Neuron (in vitro differentiated cells): Measurements from ENCODE around the gene POU2F2.

Experiments used
- H2AFZ ChIP-seq: one replicate; pipeline ENCODE4 v1.6.1; 2013; ENCODE audit warnings: low read depth, mild to moderate bottlenecking, inconsistent platforms, low read length, moderate library complexity
- H3K27me3 ChIP-seq: one replicate; pipeline ENCODE4 v1.6.1; 2013; ENCODE audit warnings: low read length; ENCODE audit not compliant: insufficient read depth
- H3K36me3 ChIP-seq: one replicate; pipeline ENCODE4 v1.6.1; 2013; ENCODE audit warnings: low read length; ENCODE audit not compliant: insufficient read depth
- H3K4me1 ChIP-seq: one replicate; pipeline ENCODE4 v1.6.1; 2013; ENCODE audit warnings: low read length; ENCODE audit not compliant: insufficient read depth
- H3K4me3 ChIP-seq: 2 replicates; pipeline ENCODE4 v1.5.1; 2013; ENCODE audit warnings: mild to moderate bottlenecking, low read length, moderate library complexity
- H3K9me3 ChIP-seq: one replicate; pipeline ENCODE4 v1.6.1; 2013; ENCODE audit warnings: low read length

POU2F2 gene

GRCh38 chr19:42169486-42170413 lies 37.5 kb upstream of the POU2F2 start:
- no peak overlapping the region for H3K4me3 ChIP-seq
- no peaks in the 10 kb centered on the region for H3K36me3 ChIP-seq
- H3K4me1 ChIP-seq = peaks cover 77% of the 10 kb centered on the region
- H2AFZ ChIP-seq = no peak overlapping the region
- H3K9me3 ChIP-seq = no peaks in the 10 kb centered on the region
- peaks cover 7% of the 10 kb centered on the region for H3K27me3 ChIP-seq

DNA sequence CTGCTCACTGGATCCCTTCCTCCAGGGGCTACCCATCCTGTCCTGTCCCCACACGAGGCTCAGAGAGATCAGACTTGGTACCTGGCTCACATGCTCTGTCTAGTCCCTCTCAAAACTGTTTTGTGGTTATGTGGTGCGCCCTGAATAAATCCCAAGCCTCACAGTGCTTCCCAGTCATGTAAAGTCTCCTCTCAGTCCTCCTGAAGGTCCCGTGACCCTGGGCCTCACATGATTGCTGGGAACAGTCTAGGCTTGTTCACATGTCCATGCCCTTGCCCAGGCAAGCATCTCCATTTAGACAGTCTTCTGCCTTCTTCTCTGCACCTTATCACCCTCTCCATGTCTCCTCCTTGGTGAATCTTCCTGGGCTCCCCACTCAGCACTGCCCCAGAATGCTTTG lies 36.0 kb upstream of the POU2F2 start:
- Histone ChIP-seq H3K27me3 (peaks cover 2% of the 10 kb centered on the region), H3K36me3 (no peaks in the 10 kb centered on the region), H3K4me3 (no peak overlapping the region), H3K4me1 (peaks cover 63% of the 10 kb centered on the region), H2AFZ (no peak overlapping the region), H3K9me3 (no peaks in the 10 kb centered on the region)

GRCh38 chr19:42166316-42166715 lies 34.1 kb upstream of the POU2F2 start:
- peaks cover 47% of the 10 kb centered on the region for H3K4me1 ChIP-seq
- no peaks in the 10 kb centered on the region for H3K27me3 ChIP-seq
- no peak overlapping the region for H2AFZ ChIP-seq
- H3K9me3 ChIP-seq = no peaks in the 10 kb centered on the region
- no peaks in the 10 kb centered on the region for H3K36me3 ChIP-seq
- H3K4me3 ChIP-seq = no peak overlapping the region

GRCh38 chr19:42165146-42165545 lies 32.9 kb upstream of the POU2F2 start:
- no peaks in the 10 kb centered on the region for H3K9me3 ChIP-seq
- H3K27me3 ChIP-seq = no peaks in the 10 kb centered on the region
- no peaks in the 10 kb centered on the region for H3K36me3 ChIP-seq
- peaks cover 35% of the 10 kb centered on the region for H3K4me1 ChIP-seq
- no peak overlapping the region for H3K4me3 ChIP-seq
- H2AFZ ChIP-seq = no peak overlapping the region

DNA sequence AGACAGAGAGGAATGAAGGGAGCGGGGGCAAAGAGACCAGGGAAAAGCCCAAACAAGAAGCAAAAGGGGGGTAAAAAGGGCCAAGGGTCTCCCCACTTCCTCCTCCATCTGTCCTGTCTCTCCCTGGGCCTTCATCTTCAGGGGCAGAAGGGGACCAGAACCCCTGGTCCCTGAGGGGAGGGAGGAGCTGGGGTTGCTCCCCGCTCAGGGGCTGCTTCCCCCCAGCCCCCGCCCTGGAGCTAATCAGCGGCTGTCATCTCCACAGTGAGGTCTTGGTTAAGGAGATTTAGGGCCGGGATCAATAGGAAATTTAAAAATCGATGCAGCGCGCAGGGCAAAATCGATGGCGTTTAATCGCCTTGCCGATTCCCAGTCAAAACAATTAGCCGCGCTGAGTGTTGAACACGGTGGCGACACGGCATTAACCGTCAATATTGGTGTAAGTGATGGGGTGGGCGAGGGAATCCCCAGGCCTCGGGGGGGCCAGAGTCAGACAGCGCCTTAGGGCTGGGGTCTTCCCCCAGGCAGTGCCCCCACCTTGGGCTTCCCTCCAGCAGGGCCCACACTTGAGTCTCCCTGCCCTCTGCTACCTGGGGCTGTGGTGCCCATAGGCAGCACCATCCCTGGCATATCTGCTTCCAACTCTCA lies 29.5 kb upstream of the POU2F2 start:
- Histone ChIP-seq H3K9me3 (no peaks in the 10 kb centered on the region), H2AFZ (no peak overlapping the region), H3K4me1 (peaks cover 16% of the 10 kb centered on the region), H3K4me3 (no peak overlapping the region), H3K36me3 (no peaks in the 10 kb centered on the region), H3K27me3 (no peaks in the 10 kb centered on the region)

DNA sequence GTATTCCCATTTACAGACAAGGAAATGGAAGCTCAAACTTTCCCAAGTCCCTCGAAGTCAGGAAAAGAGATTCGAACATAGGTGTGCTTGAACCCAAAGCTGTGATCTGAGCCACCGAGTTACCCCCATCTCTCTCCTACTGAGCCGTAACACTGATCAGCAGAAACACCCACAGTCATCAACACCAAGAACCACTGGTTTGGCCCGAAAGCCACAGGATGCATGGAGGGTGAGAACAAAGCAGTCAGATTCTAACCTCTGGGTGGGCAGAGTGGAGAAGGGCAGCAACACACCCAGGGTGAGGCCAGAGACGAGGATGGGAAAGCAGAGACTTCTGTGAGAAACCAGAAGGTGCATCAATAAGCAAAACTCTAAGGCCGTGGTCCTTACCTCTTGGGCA lies 27.7 kb upstream of the POU2F2 start:
- Histone ChIP-seq H3K4me3 (no peak overlapping the region), H2AFZ (no peak overlapping the region), H3K9me3 (no peaks in the 10 kb centered on the region), H3K36me3 (no peaks in the 10 kb centered on the region), H3K4me1 (peaks cover 15% of the 10 kb centered on the region), H3K27me3 (no peaks in the 10 kb centered on the region)

GRCh38 chr19:42158926-42159325 lies 26.7 kb upstream of the POU2F2 start:
- no peak overlapping the region for H3K4me3 ChIP-seq
- H3K9me3 ChIP-seq = no peaks in the 10 kb centered on the region
- H3K4me1 ChIP-seq = peaks cover 23% of the 10 kb centered on the region
- H3K27me3 ChIP-seq = no peaks in the 10 kb centered on the region
- no peaks in the 10 kb centered on the region for H3K36me3 ChIP-seq
- H2AFZ ChIP-seq = no peak overlapping the region

GRCh38 chr19:42156571-42156970 lies 24.3 kb upstream of the POU2F2 start:
- Histone ChIP-seq H2AFZ (no peak overlapping the region), H3K4me3 (no peak overlapping the region), H3K36me3 (no peaks in the 10 kb centered on the region), H3K4me1 (peaks cover 46% of the 10 kb centered on the region), H3K27me3 (no peaks in the 10 kb centered on the region), H3K9me3 (no peaks in the 10 kb centered on the region)

DNA sequence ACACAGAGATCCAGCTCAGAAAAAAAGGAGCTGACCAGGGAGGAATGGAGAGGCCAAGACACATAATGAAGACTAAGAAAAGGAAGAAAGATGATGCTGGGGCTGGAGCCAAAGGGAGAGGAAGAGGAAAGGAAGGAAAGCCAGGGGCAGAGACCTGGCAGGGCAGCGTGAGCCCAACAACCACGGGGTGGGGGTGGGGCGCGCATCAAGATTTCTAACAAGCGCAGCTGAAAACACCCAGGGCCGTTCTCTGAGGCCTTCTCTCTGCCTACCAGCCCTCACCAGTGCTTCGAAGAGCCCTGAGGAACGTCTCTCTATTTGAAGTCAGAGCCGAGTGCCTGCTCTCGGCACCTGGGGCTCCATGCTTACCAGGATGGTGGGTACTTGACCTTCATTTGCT lies 23.6 kb upstream of the POU2F2 start:
- H3K36me3 ChIP-seq = no peaks in the 10 kb centered on the region
- H2AFZ ChIP-seq = no peak overlapping the region
- no peaks in the 10 kb centered on the region for H3K9me3 ChIP-seq
- H3K27me3 ChIP-seq = no peaks in the 10 kb centered on the region
- H3K4me1 ChIP-seq = peaks cover 53% of the 10 kb centered on the region
- no peak overlapping the region for H3K4me3 ChIP-seq

DNA sequence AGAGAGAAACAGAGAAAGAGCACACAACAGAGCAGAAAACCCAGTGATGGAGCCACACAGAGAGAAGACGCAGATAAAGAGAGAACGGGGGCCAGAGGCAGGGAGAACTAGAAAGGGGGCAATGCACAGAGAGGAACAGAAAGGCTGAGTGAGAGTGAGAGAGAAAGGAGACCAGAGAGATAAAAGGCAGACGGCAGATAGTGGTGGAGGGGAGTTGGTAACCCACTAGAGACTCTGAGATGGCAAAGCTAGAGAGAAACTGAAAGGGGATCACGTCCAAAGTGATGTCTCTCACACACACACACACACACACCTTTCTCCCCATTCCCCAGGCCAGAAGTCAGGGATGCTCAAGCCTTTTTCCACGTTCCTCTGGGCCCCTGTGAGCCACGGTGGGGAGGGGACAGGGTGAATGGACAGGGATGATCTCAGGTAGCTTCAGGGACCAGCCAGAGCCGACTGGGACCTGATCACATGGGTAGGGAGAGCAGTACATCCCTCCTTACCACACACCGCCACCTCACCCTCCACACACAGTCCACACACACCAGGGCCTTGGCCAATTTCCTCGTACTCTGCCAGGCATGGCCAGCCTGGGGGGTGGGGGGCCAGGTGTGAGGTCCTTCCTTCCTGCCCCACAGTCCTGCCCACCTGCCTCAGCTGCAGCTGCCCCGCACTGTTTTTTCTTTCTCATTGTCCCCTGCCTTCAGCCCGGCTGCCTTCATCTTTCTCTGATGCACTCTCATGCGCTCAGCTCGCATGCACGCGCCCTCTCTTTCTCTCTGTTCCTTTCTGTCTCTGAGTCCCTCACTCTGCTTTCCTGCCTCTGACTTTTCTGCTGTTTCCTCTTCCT lies 22.5 kb upstream of the POU2F2 start:
- Histone ChIP-seq H3K9me3 (no peaks in the 10 kb centered on the region), H2AFZ (no peak overlapping the region), H3K27me3 (no peaks in the 10 kb centered on the region), H3K4me1 (peaks cover 60% of the 10 kb centered on the region), H3K4me3 (no peak overlapping the region), H3K36me3 (no peaks in the 10 kb centered on the region)

DNA sequence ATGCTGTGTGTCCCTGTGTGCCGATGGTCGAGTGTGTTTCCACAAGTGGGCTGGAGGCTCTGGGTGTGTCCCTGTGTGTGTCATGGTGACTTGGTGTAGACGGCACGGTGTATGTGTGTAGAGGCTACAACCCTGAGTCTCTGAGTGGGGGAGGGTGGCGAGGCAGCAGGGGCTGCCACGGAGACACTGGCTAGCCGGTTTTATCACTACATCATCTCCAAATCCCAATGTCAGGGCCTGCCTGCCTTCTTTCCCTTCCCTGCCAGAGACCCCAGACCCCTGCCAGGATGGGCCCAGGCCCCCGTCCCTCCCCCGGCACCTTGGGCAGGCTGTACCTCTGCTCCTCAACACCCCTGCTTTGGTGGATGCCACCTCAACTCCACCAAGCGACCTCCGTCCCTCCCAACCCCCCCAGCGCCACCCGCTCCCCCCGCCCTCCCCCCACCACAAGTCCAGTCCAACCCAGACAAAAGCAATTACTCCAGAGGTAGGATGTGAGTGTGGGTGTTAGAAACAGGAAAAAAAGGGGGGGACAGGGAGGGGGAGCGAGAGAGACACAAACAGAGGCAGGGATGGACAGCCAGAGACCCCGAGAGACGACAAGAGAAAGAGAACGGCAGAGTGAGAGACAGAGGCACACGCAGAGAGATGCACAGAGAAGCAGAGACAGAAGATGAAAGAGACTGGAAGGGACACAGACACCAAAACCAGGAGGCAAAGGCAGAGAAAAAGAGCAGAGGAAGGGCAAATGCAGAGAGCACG lies 21.6 kb upstream of the POU2F2 start:
- H2AFZ ChIP-seq = no peak overlapping the region
- no peaks in the 10 kb centered on the region for H3K9me3 ChIP-seq
- no peak overlapping the region for H3K4me3 ChIP-seq
- H3K27me3 ChIP-seq = no peaks in the 10 kb centered on the region
- H3K4me1 ChIP-seq = peaks cover 68% of the 10 kb centered on the region
- H3K36me3 ChIP-seq = no peaks in the 10 kb centered on the region

DNA sequence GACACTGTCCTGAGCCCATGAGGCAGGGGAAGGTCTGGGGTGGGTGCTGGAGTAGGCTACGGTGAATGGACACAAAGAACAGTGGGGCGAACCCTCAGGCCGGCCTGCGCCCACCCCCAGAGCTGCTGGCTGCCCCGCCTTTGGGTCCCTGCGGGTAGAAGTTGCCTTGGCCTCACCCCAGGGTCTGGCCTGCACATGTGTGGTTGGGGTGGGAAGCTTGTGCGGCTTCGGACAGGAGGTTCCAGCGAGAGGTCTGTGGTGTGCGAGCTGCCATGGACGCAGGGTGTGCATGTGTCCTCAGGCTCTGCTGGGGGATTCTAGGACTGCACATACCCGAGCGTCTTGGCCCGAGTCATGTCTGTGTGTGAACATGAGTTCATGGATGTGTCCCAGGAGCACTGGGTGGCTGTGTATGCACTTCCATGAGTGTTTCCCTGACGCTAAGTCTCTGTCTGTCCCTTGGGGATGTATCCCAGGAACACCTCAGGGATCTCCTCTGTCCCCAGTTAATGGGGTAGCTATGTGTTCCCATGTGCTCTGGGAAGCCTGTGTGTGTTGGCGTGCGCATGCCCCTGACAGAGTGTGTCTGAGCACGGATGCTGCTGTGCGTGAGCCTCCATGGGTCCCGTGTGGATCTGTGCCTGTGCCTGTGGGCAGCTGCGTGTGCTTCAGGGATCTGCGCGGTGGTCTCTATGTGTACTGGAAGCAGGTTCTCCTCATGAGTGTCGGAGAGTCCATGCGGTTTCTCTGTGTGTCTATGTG lies 20.8 kb upstream of the POU2F2 start:
- H3K9me3 ChIP-seq = no peaks in the 10 kb centered on the region
- no peak overlapping the region for H3K4me3 ChIP-seq
- peaks cover 68% of the 10 kb centered on the region for H3K4me1 ChIP-seq
- no peaks in the 10 kb centered on the region for H3K27me3 ChIP-seq
- H3K36me3 ChIP-seq = no peaks in the 10 kb centered on the region
- no peak overlapping the region for H2AFZ ChIP-seq
